ENCODE data around the gene TF. TPM values are rescaled to one million over a fixed set of nuclear protein-coding genes. Genes with fewer than 3 reads are reported as not detected.
"Not testable (repeated sequence)": the region's sequence is repeated elsewhere in the genome, so short reads cannot be mapped to it uniquely, and the experiment has no call there.

The TF gene
- total RNA-seq, 4 donors from 2014 or later, result 0.15 to 4.2 (median 1.2) TPM

GRCh38 chr3:133775309-133775708, 29.1 kb downstream of the TF start:
- H3K36me3 ChIP-seq, result no peaks in the 10 kb centered on the region
- WGBS, 2 donors, result 91 to 98% methylated on average over 9 of the region's 9 CpGs
- intact Hi-C loops (cut with DNase I), result no loop called here
- no peak overlapping the region for H3K27ac ChIP-seq
- no peaks in the 10 kb centered on the region for H3K9me3 ChIP-seq
- H3K4me3 ChIP-seq (replicated peaks in 1 of 3), result no peak overlapping the region
- H3K4me1 ChIP-seq, result no peaks in the 10 kb centered on the region
- no peaks in the 10 kb centered on the region for H3K27me3 ChIP-seq
- no peak for DNase-seq
- TF ChIP-seq POLR2A (IDR thresholded peaks at IDR 0.05), result no peak
- no peak for TF ChIP-seq CTCF (IDR thresholded peaks at IDR 0.05)

GRCh38 chr3:133775835-133776234, 29.6 kb downstream of the TF start:
- H3K27ac ChIP-seq, result no peak overlapping the region
- TF ChIP-seq POLR2A (IDR thresholded peaks at IDR 0.05) (no peak), CTCF (IDR thresholded peaks at IDR 0.05) (no peak)
- H3K27me3 ChIP-seq, result no peaks in the 10 kb centered on the region
- H3K4me3 ChIP-seq (replicated peaks in 1 of 3), result no peak overlapping the region
- no peaks in the 10 kb centered on the region for H3K36me3 ChIP-seq
- no peaks in the 10 kb centered on the region for H3K4me1 ChIP-seq
- H3K9me3 ChIP-seq, result no peaks in the 10 kb centered on the region
- no peak for DNase-seq
- 94 to 97% methylated on average over 5 of the region's 5 CpGs for WGBS, 2 donors
- intact Hi-C loops (cut with DNase I), result no loop called here

GRCh38 chr3:133776794-133777438, 30.7 kb downstream of the TF start:
- intact Hi-C loops (cut with DNase I), result no loop called here
- WGBS, 2 donors, result 89 to 94% methylated on average over 7 of the region's 7 CpGs

GRCh38 chr3:133777807-133778568, 31.8 kb downstream of the TF start:
- no peak for DNase-seq
- no peaks in the 10 kb centered on the region for H3K27me3 ChIP-seq
- WGBS, 2 donors, result 70% methylated on average over 8 of the region's 8 CpGs
- H3K4me1 ChIP-seq, result no peaks in the 10 kb centered on the region
- H3K36me3 ChIP-seq, result no peaks in the 10 kb centered on the region
- TF ChIP-seq POLR2A (IDR thresholded peaks at IDR 0.05), result no peak
- no peak for TF ChIP-seq CTCF (IDR thresholded peaks at IDR 0.05)
- no peak overlapping the region for H3K27ac ChIP-seq
- H3K9me3 ChIP-seq, result no peaks in the 10 kb centered on the region
- intact Hi-C loops (cut with DNase I), result no loop called here
- no peak overlapping the region for H3K4me3 ChIP-seq (replicated peaks in 1 of 3)

More at GRCh38 chr3:133776794-133777438, 30.7 kb downstream of the TF start:
- H3K4me3 ChIP-seq (replicated peaks in 1 of 3), result no peak overlapping the region
- H3K27ac ChIP-seq, result no peak overlapping the region
- H3K9me3 ChIP-seq, result no peaks in the 10 kb centered on the region
- no peak for TF ChIP-seq POLR2A (IDR thresholded peaks at IDR 0.05)
- no peak for TF ChIP-seq CTCF (IDR thresholded peaks at IDR 0.05)
- H3K27me3 ChIP-seq, result no peaks in the 10 kb centered on the region
- no peaks in the 10 kb centered on the region for H3K36me3 ChIP-seq
- H3K4me1 ChIP-seq, result no peaks in the 10 kb centered on the region
- DNase-seq, result no peak

GRCh38 chr3:133779626-133780203, 33.5 kb downstream of the TF start:
- no peak for DNase-seq
- Histone ChIP-seq H3K27me3 (no peaks in the 10 kb centered on the region), H3K9me3 (no peaks in the 10 kb centered on the region), H3K4me3 (replicated peaks in 1 of 3) (no peak overlapping the region), H3K36me3 (no peaks in the 10 kb centered on the region), H3K4me1 (no peaks in the 10 kb centered on the region), H3K27ac (no peak overlapping the region)
- intact Hi-C loops (cut with DNase I), result no loop called here
- WGBS, 2 donors, result 64 to 90% methylated on average over 4 of the region's 4 CpGs
- no peak for TF ChIP-seq CTCF (IDR thresholded peaks at IDR 0.05)
- no peak for TF ChIP-seq POLR2A (IDR thresholded peaks at IDR 0.05)

- 87 to 93% methylated on average over 6 of the region's 6 CpGs for WGBS, 2 donors
Measured at GRCh38 chr3:133780756-133781155, 34.6 kb downstream of the TF start.

More at GRCh38 chr3:133780756-133781155, 34.6 kb downstream of the TF start:
- H3K4me1 ChIP-seq; intact Hi-C loops (cut with DNase I); H3K27ac ChIP-seq; DNase-seq; H3K27me3 ChIP-seq; H3K36me3 ChIP-seq; H3K4me3 ChIP-seq (replicated peaks in 1 of 3); H3K9me3 ChIP-seq: not testable (repeated sequence)
